ENCODE measurements around the gene CCDC57. TPM values are rescaled to one million over a fixed set of nuclear protein-coding genes. Genes with fewer than 3 reads are reported as not detected.

Gene CCDC57
- total and polyA plus RNA-seq, 2 of the 8 experiments (the other 6 are each of a cell fraction or from before 2014, with no cell fraction given): 8.4 to 12.9 TPM

DNA sequence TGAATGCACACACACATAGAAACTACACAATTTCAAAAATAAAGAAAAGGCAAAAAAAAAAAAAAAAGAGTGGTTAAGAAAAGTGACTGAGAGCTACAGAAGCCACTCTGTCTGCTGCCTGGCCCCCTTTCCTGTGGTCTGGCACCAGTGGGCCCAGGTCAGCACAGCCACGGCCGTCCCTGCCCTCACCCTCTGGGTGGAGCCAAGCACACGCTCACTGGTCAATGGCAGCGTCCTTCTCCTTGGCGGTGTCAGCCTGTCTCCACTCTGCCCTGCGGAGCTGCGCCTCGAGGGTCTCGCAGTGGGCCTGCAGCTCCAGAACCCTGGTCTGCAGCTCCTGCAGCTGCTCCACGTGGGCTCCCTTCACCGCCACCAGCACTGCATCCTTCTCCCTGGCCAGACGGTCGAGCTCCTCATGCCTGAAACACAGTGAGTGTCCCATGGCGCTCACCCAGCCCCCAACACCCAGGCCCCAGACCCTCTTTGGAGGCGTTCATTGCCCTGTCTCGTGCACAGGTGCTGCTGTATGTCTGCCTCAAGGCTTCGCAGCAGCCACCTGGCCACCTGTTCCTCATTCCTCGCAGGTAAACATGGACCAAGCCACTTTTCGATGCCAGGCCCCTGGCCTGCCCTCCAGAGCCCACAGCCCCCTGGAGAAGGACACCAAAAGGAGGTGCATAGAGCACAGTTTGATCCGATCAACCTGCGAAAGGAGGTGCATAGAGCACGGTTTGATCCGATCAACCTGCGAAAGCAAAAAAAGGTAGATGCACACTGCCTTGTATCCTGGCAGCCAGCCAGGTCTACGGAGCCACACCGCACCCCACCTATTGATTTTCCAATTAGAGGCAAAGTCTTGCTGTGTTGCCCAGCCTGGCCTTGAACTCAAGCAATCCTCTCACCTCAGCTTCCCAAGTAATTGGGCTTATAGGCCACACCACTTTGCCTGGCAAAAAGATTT, 24.4 kb downstream of the CCDC57 start (continued):
- TF ChIP-seq CHD2 (IDR thresholded peaks at IDR 0.05; ENCODE audit: low read length) (no peak), KDM1A (IDR thresholded peaks at IDR 0.05; ENCODE audit: borderline replicate concordance, low read length) (no peak), CBX8 (IDR thresholded peaks at IDR 0.05; ENCODE audit: borderline replicate concordance, low read depth, low read length) (no peak), CREB1 (IDR thresholded peaks at IDR 0.05) (no peak)
